Breast epithelium (tissue), 4 donors: ENCODE measurements around the gene LDLRAD4. TPM values are rescaled to one million over a fixed set of nuclear protein-coding genes. Genes with fewer than 3 reads are reported as not detected.

Experiments used
- DNase-seq, 2 donors: peaks; one replicate each; pipeline ENCODE4 v3.0.0-alpha.2; 2019; ENCODE audit warnings: low spot score in 2 of 2
- H3K27ac ChIP-seq, 2 donors: fragments of 200-600 bp; sonication (generic) in 1 of 2; one replicate each; pipeline ENCODE4 v1.5.1; 2016 to 2019; ENCODE audit warnings: mild to moderate bottlenecking in 1 of 2
- H3K27me3 ChIP-seq, 2 donors: fragments of 200-600 bp; sonication (generic) in 1 of 2; one replicate each; pipeline versions ENCODE4 v1.5.1 to v1.6.0; 2017 to 2019; ENCODE audit warnings: control low read depth in 1 of 2, mild to moderate bottlenecking in 1 of 2
- H3K36me3 ChIP-seq: fragments of 200-600 bp; one replicate; pipeline ENCODE4 v1.5.1; 2019
- H3K4me1 ChIP-seq, 2 donors: fragments of 200-600 bp; sonication (generic); one replicate each; pipeline ENCODE4 v1.5.1; 2016 to 2019; ENCODE audit warnings: control low read depth in 1 of 2
- H3K4me3 ChIP-seq, 3 donors: fragments of 200-600 bp; sonication (generic); 1 replicate in 2 of 3; 2 replicates in 1 of 3; pipeline ENCODE4 v1.5.1; 2016 to 2019; ENCODE audit warnings: mild to moderate bottlenecking in 3 of 3, moderate library complexity in 2 of 3
- H3K9me3 ChIP-seq, 2 donors: fragments of 200-600 bp; sonication (generic) in 1 of 2; one replicate each; pipeline ENCODE4 v1.5.1; 2016 to 2019; ENCODE audit warnings: control low read depth in 1 of 2
- CTCF ChIP-seq, 3 donors: fragments of 450-650 bp; IDR thresholded peaks; one replicate each; pipeline ENCODE4 v1.5.1; 2016 to 2017; ENCODE audit warnings: antibody characterized with exemption in 3 of 3, mild to moderate bottlenecking in 3 of 3, moderate library complexity in 3 of 3
- POLR2A ChIP-seq: fragments of 450-650 bp; IDR thresholded peaks from one replicate; pipeline ENCODE4 v1.6.1; 2016; ENCODE audit warnings: antibody characterized with exemption, mild to moderate bottlenecking, moderate library complexity
- POLR2AphosphoS5 ChIP-seq, 3 donors: sonication (generic); formaldehyde crosslinking; IDR thresholded peaks; one replicate each; pipeline ENCODE4 v1.6.1; 2017; ENCODE audit warnings: antibody characterized with exemption in 3 of 3
- intact Hi-C: fragments of 100-400 bp; cut with DNase I; formaldehyde crosslinking; loops from one replicate; pipeline ENCODE4 v1.15.1; 2023; ENCODE audit warnings: low total_unique reads
- total RNA-seq, 3 donors: library from RNA; depleted of rRNA; stranded (reverse); fragments of >200 nt; gene quantifications; one replicate each; pipeline ENCODE4 v1.1.0, GENCODE V29; 2016

The LDLRAD4 gene
- total RNA-seq, 3 donors from 2014 or later: 28.5 to 94.3 (median 42.9) TPM

GRCh38 chr18:13289481-13290205 is 71.1 kb downstream of the LDLRAD4 start:
- no peak for DNase-seq
- no peaks in the 10 kb centered on the region for H3K9me3 ChIP-seq
- H3K4me3 ChIP-seq: no peak overlapping the region
- no peak for TF ChIP-seq CTCF (IDR thresholded peaks at IDR 0.05)
- no peak for TF ChIP-seq POLR2A
- TF ChIP-seq POLR2AphosphoS5 (IDR thresholded peaks at IDR 0.05): no peak
- no peaks in the 10 kb centered on the region for H3K27me3 ChIP-seq
- intact Hi-C loops: no loop called here
- no peaks in the 10 kb centered on the region for H3K36me3 ChIP-seq
- no peak overlapping the region for H3K27ac ChIP-seq
- no peaks in the 10 kb centered on the region for H3K4me1 ChIP-seq

GRCh38 chr18:13290856-13291271 is 72.3 kb downstream of the LDLRAD4 start:
- H3K4me3 ChIP-seq: no peak overlapping the region
- intact Hi-C loops: no loop called here
- no peak for TF ChIP-seq CTCF (IDR thresholded peaks at IDR 0.05)
- TF ChIP-seq POLR2A: no peak
- no peak for TF ChIP-seq POLR2AphosphoS5 (IDR thresholded peaks at IDR 0.05)
- no peaks in the 10 kb centered on the region for H3K9me3 ChIP-seq
- DNase-seq: no peak
- H3K4me1 ChIP-seq: no peaks in the 10 kb centered on the region
- H3K27me3 ChIP-seq: no peaks in the 10 kb centered on the region
- H3K36me3 ChIP-seq: no peaks in the 10 kb centered on the region
- no peak overlapping the region for H3K27ac ChIP-seq

GRCh38 chr18:13291299-13291698 is 72.7 kb downstream of the LDLRAD4 start:
- intact Hi-C loops: no loop called here
- no peak for TF ChIP-seq POLR2AphosphoS5 (IDR thresholded peaks at IDR 0.05)
- Histone ChIP-seq H3K27ac (no peak overlapping the region), H3K36me3 (no peaks in the 10 kb centered on the region), H3K4me1 (no peaks in the 10 kb centered on the region), H3K9me3 (no peaks in the 10 kb centered on the region), H3K27me3 (no peaks in the 10 kb centered on the region), H3K4me3 (no peak overlapping the region)
- no peak for DNase-seq

GRCh38 chr18:13291745-13292447 is 73.3 kb downstream of the LDLRAD4 start:
- DNase-seq: no peak
- intact Hi-C loops: no loop called here
- Histone ChIP-seq H3K4me1 (no peaks in the 10 kb centered on the region), H3K27ac (no peak overlapping the region), H3K36me3 (no peaks in the 10 kb centered on the region), H3K4me3 (no peak overlapping the region), H3K9me3 (no peaks in the 10 kb centered on the region), H3K27me3 (no peaks in the 10 kb centered on the region)
- no peak for TF ChIP-seq POLR2A
- TF ChIP-seq POLR2AphosphoS5 (IDR thresholded peaks at IDR 0.05): no peak
- TF ChIP-seq CTCF (IDR thresholded peaks at IDR 0.05): no peak

GRCh38 chr18:13292736-13293135 is 74.2 kb downstream of the LDLRAD4 start:
- no peak for DNase-seq
- Histone ChIP-seq H3K36me3 (no peaks in the 10 kb centered on the region), H3K4me1 (no peaks in the 10 kb centered on the region), H3K27ac (no peak overlapping the region), H3K27me3 (no peaks in the 10 kb centered on the region), H3K4me3 (no peak overlapping the region), H3K9me3 (no peaks in the 10 kb centered on the region)
- no peak for TF ChIP-seq CTCF (IDR thresholded peaks at IDR 0.05)
- TF ChIP-seq POLR2A: no peak
- no peak for TF ChIP-seq POLR2AphosphoS5 (IDR thresholded peaks at IDR 0.05)
- intact Hi-C loops: no loop called here
